WI38 (cell line): ENCODE measurements around the gene BTC.
A peak's percentile ranks its signal among the peaks of the same experiment; 100 is the strongest.
"Not testable (repeated sequence)": the region's sequence is repeated elsewhere in the genome, so short reads cannot be mapped to it uniquely, and the experiment has no call there.

Experiments used
- H3K4me3 ChIP-seq: 2 replicates; pipeline ENCODE4 v1.5.1; 2011; ENCODE audit warnings: low read depth, mild to moderate bottlenecking, control low read depth, low read length
- TF ChIP-seq, protein P1 (sequence below): IDR thresholded peaks from 2 replicates; pipeline ENCODE4 v1.5.1; 2012; ENCODE audit warnings: low read depth, mild to moderate bottlenecking, control low read depth, low read length

The BTC gene

DNA sequence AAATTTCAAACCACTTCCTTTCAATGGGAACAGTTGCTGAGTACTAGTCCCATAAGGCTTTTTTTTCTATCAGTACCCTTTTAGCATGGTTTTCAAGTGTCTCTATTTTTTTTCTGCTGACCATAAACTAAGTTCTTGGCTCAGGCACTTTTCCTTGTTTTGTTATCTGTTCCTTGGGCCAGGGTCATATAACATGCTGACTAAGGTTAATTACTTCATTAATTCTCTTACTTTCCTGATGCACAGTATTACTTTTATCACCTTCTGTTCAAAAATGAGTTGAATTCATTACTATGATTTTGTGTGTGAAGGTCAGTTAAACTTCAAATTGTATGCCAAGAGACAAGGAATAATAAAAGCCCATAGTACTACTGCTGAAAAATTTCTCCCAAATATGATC is 19.7 kb upstream of the BTC start:
- H3K4me3 ChIP-seq = no peak overlapping the region
- TF ChIP-seq, protein P1, sequence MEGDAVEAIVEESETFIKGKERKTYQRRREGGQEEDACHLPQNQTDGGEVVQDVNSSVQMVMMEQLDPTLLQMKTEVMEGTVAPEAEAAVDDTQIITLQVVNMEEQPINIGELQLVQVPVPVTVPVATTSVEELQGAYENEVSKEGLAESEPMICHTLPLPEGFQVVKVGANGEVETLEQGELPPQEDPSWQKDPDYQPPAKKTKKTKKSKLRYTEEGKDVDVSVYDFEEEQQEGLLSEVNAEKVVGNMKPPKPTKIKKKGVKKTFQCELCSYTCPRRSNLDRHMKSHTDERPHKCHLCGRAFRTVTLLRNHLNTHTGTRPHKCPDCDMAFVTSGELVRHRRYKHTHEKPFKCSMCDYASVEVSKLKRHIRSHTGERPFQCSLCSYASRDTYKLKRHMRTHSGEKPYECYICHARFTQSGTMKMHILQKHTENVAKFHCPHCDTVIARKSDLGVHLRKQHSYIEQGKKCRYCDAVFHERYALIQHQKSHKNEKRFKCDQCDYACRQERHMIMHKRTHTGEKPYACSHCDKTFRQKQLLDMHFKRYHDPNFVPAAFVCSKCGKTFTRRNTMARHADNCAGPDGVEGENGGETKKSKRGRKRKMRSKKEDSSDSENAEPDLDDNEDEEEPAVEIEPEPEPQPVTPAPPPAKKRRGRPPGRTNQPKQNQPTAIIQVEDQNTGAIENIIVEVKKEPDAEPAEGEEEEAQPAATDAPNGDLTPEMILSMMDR = no peak

DNA sequence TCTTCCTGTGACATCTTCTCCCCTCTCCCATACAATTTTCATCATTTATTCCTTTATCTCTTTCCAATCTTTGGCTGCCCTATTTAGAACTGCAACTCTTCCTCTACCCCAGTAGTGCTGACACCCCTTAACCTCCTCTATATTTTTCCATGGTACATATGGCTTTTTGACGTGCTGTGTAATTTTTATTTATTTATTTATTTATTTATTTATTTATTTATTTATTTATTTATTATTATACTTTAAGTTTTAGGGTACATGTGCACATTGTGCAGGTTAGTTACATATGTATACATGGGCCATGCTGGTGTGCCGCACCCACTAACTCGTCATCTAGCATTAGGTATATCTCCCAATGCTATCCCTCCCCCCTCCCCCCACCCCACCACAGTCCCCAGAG is 17.7 kb upstream of the BTC start:
- H3K4me3 ChIP-seq = not testable (repeated sequence)

DNA sequence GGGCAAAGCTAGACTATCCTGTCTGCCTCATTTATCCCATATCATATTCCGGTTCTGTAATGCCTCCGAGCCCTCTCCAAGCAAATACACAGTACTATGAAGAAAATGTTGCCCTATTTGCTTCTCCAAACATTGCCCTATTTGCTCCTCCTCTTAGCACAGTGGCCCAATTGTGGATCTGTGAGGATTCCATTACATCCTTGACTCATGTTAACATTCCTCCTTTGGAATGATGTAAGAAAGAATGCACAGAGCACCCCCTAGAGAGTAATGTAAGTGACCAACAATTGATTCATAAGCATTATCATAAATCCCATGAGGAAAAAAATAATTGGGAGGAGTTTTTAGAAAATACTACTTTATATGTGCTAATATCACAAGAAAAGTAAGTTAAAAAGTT is 11.3 kb upstream of the BTC start:
- TF ChIP-seq, protein P1 = no peak
- H3K4me3 ChIP-seq = no peak overlapping the region

DNA sequence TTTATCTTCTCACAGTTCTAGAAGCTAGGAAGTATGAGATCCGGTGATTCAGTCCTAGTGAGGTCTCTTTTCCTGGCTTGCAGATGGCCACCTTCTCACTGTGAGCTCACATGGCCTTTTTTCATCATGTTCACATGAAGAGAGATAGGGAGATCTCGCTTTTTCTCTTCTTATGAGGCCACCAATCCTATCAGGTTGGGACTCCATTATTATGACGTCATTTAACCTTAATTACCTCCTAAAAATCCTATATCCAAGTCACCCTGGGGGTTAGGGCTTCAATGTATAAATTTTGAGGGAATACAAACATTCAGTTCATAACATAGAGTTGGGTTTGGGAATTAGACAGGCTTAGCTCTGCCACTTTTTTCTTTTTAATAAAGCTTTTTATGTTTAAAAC is 6.0 kb upstream of the BTC start:
- TF ChIP-seq, protein P1 = no peak
- H3K4me3 ChIP-seq = no peak overlapping the region

DNA sequence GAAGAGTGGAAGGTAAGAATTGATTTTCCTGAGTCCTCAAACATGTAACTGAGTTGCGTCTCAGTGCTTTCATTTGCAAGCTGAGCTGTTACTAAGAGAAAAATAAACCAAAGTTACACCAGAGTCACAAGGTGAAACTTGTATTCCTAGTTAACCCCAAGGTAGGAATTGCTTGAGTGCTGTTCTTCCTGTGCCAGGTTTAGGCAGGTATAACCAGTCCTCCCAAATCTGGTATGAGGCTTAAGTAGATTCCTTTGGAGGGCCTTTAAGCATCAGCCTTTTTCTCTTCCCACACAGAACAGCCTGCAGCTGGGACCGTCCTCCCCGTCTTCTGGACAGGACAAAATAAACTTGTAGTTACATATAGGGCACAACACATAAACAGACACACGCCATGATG is 2.3 kb upstream of the BTC start:
- TF ChIP-seq, protein P1 = no peak
- H3K4me3 ChIP-seq = no peak overlapping the region

DNA sequence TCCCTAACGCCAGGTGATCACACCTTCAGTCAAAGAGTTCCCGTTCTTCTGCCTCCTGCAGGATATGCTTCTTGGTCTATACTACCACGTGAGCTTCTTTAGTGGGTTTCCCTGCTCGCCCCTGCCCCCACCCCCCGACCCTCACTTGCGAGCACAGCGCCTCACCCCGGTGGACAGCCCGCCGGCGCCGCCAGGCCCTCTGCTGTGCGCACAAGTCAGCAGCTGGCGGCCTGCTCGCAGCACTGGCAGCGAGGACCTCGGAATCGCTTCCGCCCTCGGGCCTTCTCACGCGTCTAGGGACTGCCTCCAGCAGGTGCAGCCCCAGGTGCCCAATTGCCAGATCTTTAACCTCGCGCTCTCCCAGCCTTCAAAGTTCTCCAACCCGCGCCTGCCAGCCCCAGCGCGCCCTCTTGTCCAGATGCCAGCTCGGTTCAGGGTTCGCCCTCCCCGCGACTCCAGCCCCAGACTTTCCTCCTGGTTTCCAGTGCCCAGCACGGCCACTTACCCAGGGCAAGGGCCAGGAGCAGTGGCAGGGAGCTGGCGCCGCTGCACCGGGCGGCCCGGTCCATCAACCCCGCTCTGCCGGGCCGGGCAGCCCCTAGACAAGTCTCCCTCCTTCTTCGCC is 454 bp downstream of the BTC start:
- TF ChIP-seq, protein P1 = no peak
- H3K4me3 ChIP-seq = peak overlapping the region; percentile 58

DNA sequence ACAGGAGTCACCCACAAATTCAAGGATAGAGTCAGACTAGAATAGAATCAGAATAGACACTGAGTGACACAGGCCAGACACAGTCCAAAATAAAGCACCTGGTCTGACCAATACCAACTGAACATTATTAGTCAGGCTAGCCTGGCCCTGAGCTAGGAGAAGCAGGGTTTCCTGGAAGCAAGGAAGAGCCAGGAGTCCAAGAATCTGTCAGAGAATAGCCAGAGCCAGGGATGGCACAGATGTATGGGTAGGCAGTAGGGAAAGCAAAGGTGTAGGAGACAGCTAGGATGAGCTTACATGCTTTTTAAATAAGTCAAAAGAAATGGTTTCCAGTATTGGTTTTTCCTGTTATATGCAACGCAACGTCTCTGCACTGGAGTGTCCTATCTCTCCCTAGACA is 3.7 kb downstream of the BTC start:
- TF ChIP-seq, protein P1 = no peak
- no peak overlapping the region for H3K4me3 ChIP-seq

DNA sequence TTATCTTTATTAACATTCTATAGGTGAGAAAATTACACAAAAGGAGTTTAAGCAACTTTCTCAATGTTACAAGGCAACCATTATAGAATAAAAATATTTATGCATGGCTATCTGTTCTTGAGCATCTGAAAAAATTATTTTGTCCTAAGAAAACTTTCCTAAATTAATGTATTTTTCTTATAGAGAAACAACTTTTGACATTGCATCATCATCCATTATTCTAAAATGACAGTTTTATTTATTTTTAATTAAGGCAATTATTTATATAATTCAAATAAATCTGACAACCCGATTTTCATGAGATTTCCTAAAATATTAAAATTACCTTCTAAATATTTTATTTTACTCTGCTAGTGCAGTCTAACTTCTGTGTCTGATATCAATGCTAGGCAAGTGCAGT is 4.8 kb downstream of the BTC start:
- H3K4me3 ChIP-seq = no peak overlapping the region
- TF ChIP-seq, protein P1 = no peak
